GM21423 (cell line): Measurements from ENCODE around the gene MUC7.
A peak's percentile ranks its signal among the peaks of the same experiment; 100 is the strongest.
"Not testable (repeated sequence)": the region's sequence is repeated elsewhere in the genome, so short reads cannot be mapped to it uniquely, and the experiment has no call there.

Experiments
- ATAC-seq: cut with Tn5 transposase; IDR thresholded peaks from one replicate; pipeline ENCODE4 v1.9.1; 2021; ENCODE audit warnings: mild to moderate bottlenecking, moderate library complexity; ENCODE audit not compliant: unreplicated experiment

The MUC7 gene

GRCh38 chr4:70471897-70472296 lies at the start of gene MUC7:
TSS of gene MUC7 (plus strand) at chr4:70472197. CDS start at chr4:70474022, 1,825 bp downstream.
- ATAC-seq = no peak

- no peak for ATAC-seq
These were observed 46.7 kb upstream of the MUC7 start for GRCh38 chr4:70425306-70425705.

- no peak for ATAC-seq
These were observed 45.2 kb upstream of the MUC7 start for GRCh38 chr4:70426789-70427188.

GRCh38 chr4:70437197-70437596 lies 34.8 kb upstream of the MUC7 start:
- no peak for ATAC-seq

GRCh38 chr4:70442474-70442873 lies 29.5 kb upstream of the MUC7 start:
- ATAC-seq = no peak

- ATAC-seq = no peak
These were observed 28.7 kb upstream of the MUC7 start for GRCh38 chr4:70443329-70443728.

- no peak for ATAC-seq
These were observed 22.8 kb upstream of the MUC7 start for GRCh38 chr4:70449220-70449619.

- ATAC-seq = no peak
These were observed 19.1 kb upstream of the MUC7 start for GRCh38 chr4:70452946-70453345.

GRCh38 chr4:70463335-70463734 lies 8.7 kb upstream of the MUC7 start:
- ATAC-seq = no peak

GRCh38 chr4:70473679-70474078 lies 1.7 kb downstream of the MUC7 start:
- ATAC-seq = no peak

GRCh38 chr4:70488748-70489147 lies 16.8 kb downstream of the MUC7 start:
- no peak for ATAC-seq

- no peak for ATAC-seq
These were observed 24.2 kb downstream of the MUC7 start for GRCh38 chr4:70496231-70496630.

GRCh38 chr4:70501838-70502237 lies 29.8 kb downstream of the MUC7 start:
- ATAC-seq = not testable (repeated sequence)

GRCh38 chr4:70504733-70505132 lies 32.7 kb downstream of the MUC7 start:
- ATAC-seq = no peak

GRCh38 chr4:70505151-70505748 lies 33.3 kb downstream of the MUC7 start:
- peak; percentile 95 for ATAC-seq

- ATAC-seq = no peak
These were observed 36.8 kb downstream of the MUC7 start for GRCh38 chr4:70508801-70509200.

GRCh38 chr4:70511365-70511764 lies 39.4 kb downstream of the MUC7 start:
- no peak for ATAC-seq

GRCh38 chr4:70515367-70516250 lies 43.6 kb downstream of the MUC7 start:
- ATAC-seq = no peak

- ATAC-seq = no peak
These were observed 46.3 kb downstream of the MUC7 start, which contains the start of gene AMTN for GRCh38 chr4:70518269-70518668. TSS of gene AMTN (plus strand) at chr4:70518569. CDS start at chr4:70518778, 209 bp downstream.

- no peak for ATAC-seq
These were observed 46.7 kb downstream of the MUC7 start for GRCh38 chr4:70518716-70519115.

GRCh38 chr4:70522626-70523025 lies 50.6 kb downstream of the MUC7 start:
- ATAC-seq = no peak

GRCh38 chr4:70530997-70531396 lies 59.0 kb downstream of the MUC7 start:
- no peak for ATAC-seq
